Activated CD4-positive, alpha-beta T cell treated with anti-CD3 and anti-CD28 coated beads, Interleukin-2, amount 10 ng/mL, durations not matched to agents 24 days and 14 days (primary cell): ENCODE data around the gene ARHGEF28. TPM values are rescaled to one million over a fixed set of nuclear protein-coding genes. Genes with fewer than 3 reads are reported as not detected.

Source experiments
- DNase-seq: peaks from one replicate; pipeline ENCODE4 v3.0.0; 2022
- H3K27ac Mint-ChIP-seq: one replicate; pipeline ENCODE4 v1.8.0; 2022; ENCODE audit warnings: mild to moderate bottlenecking, mixed read lengths
- H3K27me3 Mint-ChIP-seq: one replicate; pipeline ENCODE4 v1.8.0; 2022; ENCODE audit warnings: mixed read lengths
- H3K36me3 Mint-ChIP-seq: one replicate; pipeline ENCODE4 v1.8.0; 2022; ENCODE audit warnings: low read depth, mild to moderate bottlenecking, mixed read lengths
- H3K4me1 Mint-ChIP-seq: one replicate; pipeline ENCODE4 v1.8.0; 2021; ENCODE audit warnings: mixed read lengths
- H3K4me3 Mint-ChIP-seq: one replicate; pipeline ENCODE4 v1.8.0; 2022; ENCODE audit warnings: mild to moderate bottlenecking, moderate library complexity, mixed read lengths
- H3K9me3 Mint-ChIP-seq: one replicate; pipeline ENCODE4 v1.8.0; 2021; ENCODE audit warnings: mixed read lengths
- intact Hi-C: fragments of 100-400 bp; cut with micrococcal nuclease; formaldehyde crosslinking; loops from one replicate; pipeline ENCODE4 v1.15.1; 2023
- total RNA-seq: library from RNA; stranded (reverse); gene quantifications from 2 replicates; pipeline ENCODE4 v1.2.3, GENCODE V29; 2022

The ARHGEF28 gene
- total RNA-seq, 1 donor from 2014 or later: 0.14 TPM

GRCh38 chr5:73861313-73861988, 235.5 kb downstream of the ARHGEF28 start:
- DNase-seq: no peak
- no peaks in the 10 kb centered on the region for H3K9me3 Mint-ChIP-seq
- H3K36me3 Mint-ChIP-seq: no peaks in the 10 kb centered on the region
- peaks cover 15% of the 10 kb centered on the region for H3K27me3 Mint-ChIP-seq
- no peak overlapping the region for H3K4me3 Mint-ChIP-seq
- no peak overlapping the region for H3K27ac Mint-ChIP-seq
- H3K4me1 Mint-ChIP-seq: no peaks in the 10 kb centered on the region
- intact Hi-C loops: no loop called here

- no peak for DNase-seq
- Mint-ChIP-seq H3K27me3 (peaks cover 17% of the 10 kb centered on the region), H3K4me1 (no peaks in the 10 kb centered on the region), H3K27ac (no peak overlapping the region), H3K36me3 (no peaks in the 10 kb centered on the region), H3K9me3 (no peaks in the 10 kb centered on the region), H3K4me3 (no peak overlapping the region)
- intact Hi-C loops: no loop called here
These were observed 236.8 kb downstream of the ARHGEF28 start for GRCh38 chr5:73862796-73863195.

DNA sequence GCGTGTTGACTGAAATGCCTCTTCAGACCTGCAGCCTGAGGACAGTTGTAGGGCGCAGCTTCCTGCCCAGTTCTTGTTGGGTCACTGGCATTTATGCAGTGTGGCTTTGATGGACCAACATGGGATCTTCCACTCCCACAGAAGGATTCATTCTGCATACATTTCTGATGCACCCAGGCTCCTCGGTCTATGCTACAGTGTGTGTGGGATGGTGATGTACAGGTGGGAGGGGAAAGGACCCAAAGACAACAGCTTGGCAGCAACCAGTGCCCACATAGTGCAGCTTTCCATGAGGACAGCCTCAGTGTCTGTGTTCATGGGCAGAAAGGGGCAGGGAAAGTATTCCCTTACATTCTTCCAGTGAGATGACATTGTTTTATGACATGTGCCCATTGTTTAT, 237.9 kb downstream of the ARHGEF28 start:
- peaks cover 17% of the 10 kb centered on the region for H3K27me3 Mint-ChIP-seq
- DNase-seq: no peak
- no peak overlapping the region for H3K4me3 Mint-ChIP-seq
- H3K9me3 Mint-ChIP-seq: no peaks in the 10 kb centered on the region
- intact Hi-C loops: no loop called here
- H3K36me3 Mint-ChIP-seq: no peaks in the 10 kb centered on the region
- H3K4me1 Mint-ChIP-seq: no peaks in the 10 kb centered on the region
- H3K27ac Mint-ChIP-seq: no peak overlapping the region

- DNase-seq: no peak
- Mint-ChIP-seq H3K4me3 (no peak overlapping the region), H3K9me3 (no peaks in the 10 kb centered on the region), H3K4me1 (no peaks in the 10 kb centered on the region), H3K36me3 (no peaks in the 10 kb centered on the region), H3K27me3 (peaks cover 17% of the 10 kb centered on the region), H3K27ac (no peak overlapping the region)
- intact Hi-C loops: no loop called here
These were observed 239.3 kb downstream of the ARHGEF28 start for GRCh38 chr5:73865315-73865714.

DNA sequence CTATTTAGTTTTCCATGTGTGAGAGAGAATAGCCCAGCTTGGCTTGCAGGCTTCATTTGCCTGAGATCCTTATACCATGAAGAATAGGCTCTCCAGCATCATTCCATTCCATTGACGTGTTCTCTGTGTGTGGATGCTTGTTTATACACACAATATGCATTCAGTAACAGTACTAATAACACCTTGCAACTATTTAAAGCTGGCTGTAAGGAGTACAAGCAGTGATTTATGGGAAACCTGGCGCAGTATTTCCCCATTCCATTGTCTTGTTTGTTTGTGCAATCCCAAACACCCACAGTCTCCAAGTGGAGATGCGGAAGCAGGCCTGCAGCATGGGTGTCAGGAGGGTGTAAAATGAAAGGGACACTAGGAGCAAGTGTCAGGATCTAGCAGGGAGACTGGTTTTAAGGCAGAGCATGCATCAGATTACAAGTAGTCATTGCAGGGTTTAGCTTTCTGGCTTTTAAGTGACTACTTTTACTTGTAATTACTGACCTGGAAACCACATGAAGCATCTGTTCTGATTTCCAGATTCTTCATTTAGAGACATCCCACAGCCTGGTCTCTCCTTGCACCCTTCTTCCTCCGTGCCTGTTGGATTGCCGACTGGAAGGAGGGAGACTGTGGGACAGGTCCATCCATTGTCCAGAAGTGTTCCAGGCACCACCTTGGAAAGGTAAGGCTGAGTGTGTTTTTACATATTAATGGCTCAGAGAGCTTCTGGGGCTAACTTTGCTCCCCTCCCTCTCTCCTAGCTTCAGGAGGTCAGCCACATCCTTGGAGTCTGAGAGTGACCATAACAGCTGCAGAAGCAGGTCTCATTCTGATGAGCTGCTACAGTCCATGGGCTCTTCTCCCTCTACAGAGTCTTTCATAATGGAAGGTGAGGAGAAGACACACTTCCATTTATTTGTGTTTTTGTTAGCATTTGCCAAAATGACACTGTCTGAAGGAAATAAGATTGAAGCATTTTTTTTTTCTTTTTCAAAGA, 241.6 kb downstream of the ARHGEF28 start:
- Mint-ChIP-seq H3K27ac (no peak overlapping the region), H3K36me3 (no peaks in the 10 kb centered on the region), H3K27me3 (peaks cover 14% of the 10 kb centered on the region), H3K9me3 (no peaks in the 10 kb centered on the region), H3K4me1 (no peaks in the 10 kb centered on the region), H3K4me3 (no peak overlapping the region)
- intact Hi-C loops: no loop called here
- no peak for DNase-seq

DNA sequence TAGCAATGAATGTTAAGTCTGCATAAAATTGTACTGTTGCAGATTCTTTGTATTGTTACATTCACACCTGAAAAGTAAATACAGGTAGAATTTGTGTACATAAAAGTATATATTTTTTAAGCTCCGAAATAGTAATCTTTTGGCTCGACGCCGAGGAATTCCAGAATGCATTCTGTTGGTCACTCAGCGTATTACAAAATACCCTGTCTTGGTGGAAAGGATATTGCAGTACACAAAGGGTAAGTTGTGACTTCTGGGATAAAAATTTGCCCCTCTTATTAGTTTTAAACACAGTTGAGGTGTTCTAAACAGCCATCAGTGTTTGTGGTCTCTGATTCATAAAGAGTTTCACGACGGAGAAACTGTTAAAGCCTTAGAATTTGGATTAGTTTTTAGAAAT, 257.6 kb downstream of the ARHGEF28 start:
- Mint-ChIP-seq H3K9me3 (no peaks in the 10 kb centered on the region), H3K36me3 (no peaks in the 10 kb centered on the region), H3K27ac (no peak overlapping the region), H3K27me3 (peaks cover 19% of the 10 kb centered on the region), H3K4me1 (no peaks in the 10 kb centered on the region), H3K4me3 (no peak overlapping the region)
- peak; percentile 2 for DNase-seq
- intact Hi-C loops: no loop called here

- Mint-ChIP-seq H3K27me3 (peaks cover 23% of the 10 kb centered on the region), H3K27ac (no peak overlapping the region), H3K36me3 (no peaks in the 10 kb centered on the region)
These were observed 261.7 kb downstream of the ARHGEF28 start for GRCh38 chr5:73887688-73888087.

DNA sequence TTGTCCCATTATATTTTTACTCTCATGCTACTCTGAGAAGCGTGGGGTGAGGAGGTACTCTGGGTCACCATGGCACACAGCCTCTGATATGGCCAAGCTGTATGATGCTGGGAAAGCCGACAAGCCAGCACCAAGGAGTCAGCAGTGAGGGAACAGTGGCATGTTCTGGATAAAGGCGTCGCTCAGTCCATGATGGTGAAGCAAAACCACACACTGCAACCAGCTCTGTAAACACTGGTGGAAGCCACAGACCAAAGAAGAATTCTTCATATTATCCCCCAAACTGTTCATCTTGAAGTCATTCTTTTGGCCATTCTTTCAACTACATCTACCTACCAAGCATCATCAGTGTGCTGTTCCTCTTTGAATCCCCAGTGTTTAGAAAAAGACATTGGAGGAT, 264.6 kb downstream of the ARHGEF28 start:
- H3K4me1 Mint-ChIP-seq: peaks cover 4% of the 10 kb centered on the region
- H3K27me3 Mint-ChIP-seq: peaks cover 28% of the 10 kb centered on the region
- DNase-seq: peak; percentile 21
- intact Hi-C loops: no loop called here
- H3K27ac Mint-ChIP-seq: no peak overlapping the region
- H3K4me3 Mint-ChIP-seq: no peak overlapping the region
- H3K9me3 Mint-ChIP-seq: peaks cover 4% of the 10 kb centered on the region
- no peaks in the 10 kb centered on the region for H3K36me3 Mint-ChIP-seq

More at GRCh38 chr5:73887688-73888087, 261.7 kb downstream of the ARHGEF28 start:
- DNase-seq: peak; percentile 27
- Mint-ChIP-seq H3K9me3 (peaks cover 4% of the 10 kb centered on the region), H3K4me3 (no peak overlapping the region), H3K4me1 (no peaks in the 10 kb centered on the region)
- intact Hi-C loops: no loop called here

GRCh38 chr5:73892218-73892617, 266.2 kb downstream of the ARHGEF28 start:
- H3K9me3 Mint-ChIP-seq: peaks cover 4% of the 10 kb centered on the region
- peaks cover 27% of the 10 kb centered on the region for H3K27me3 Mint-ChIP-seq
- no peak overlapping the region for H3K27ac Mint-ChIP-seq
- H3K4me3 Mint-ChIP-seq: no peak overlapping the region
- intact Hi-C loops: no loop called here
- no peaks in the 10 kb centered on the region for H3K36me3 Mint-ChIP-seq
- peaks cover 5% of the 10 kb centered on the region for H3K4me1 Mint-ChIP-seq
- no peak for DNase-seq

- Mint-ChIP-seq H3K9me3 (peaks cover 4% of the 10 kb centered on the region), H3K4me3 (no peak overlapping the region), H3K27ac (no peak overlapping the region), H3K27me3 (peaks cover 27% of the 10 kb centered on the region), H3K4me1 (peaks cover 5% of the 10 kb centered on the region), H3K36me3 (no peaks in the 10 kb centered on the region)
- intact Hi-C loops: no loop called here
- DNase-seq: no peak
These were observed 266.8 kb downstream of the ARHGEF28 start for GRCh38 chr5:73892806-73893205.

DNA sequence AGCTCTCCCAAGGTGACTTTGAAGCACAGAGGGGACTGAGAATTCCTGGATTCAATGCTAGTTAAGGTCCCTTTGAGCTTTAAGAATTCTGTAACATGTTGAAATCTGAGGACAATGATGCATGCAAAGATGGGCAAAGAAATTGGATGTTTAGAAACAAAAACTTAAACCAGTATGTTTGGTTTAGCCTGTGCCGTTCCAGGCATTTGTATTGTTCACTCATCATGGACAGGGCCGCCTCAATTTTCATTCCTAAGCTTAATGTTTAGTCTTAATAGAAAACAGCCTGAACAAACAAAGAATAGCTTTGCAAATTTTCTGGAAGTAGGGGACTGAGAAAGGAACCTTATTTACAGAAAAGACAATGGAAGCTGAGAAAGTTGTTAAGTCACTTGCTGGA, 267.8 kb downstream of the ARHGEF28 start:
- Mint-ChIP-seq H3K4me1 (peaks cover 5% of the 10 kb centered on the region), H3K27me3 (peaks cover 22% of the 10 kb centered on the region), H3K27ac (no peak overlapping the region), H3K4me3 (no peak overlapping the region), H3K9me3 (peaks cover 4% of the 10 kb centered on the region), H3K36me3 (no peaks in the 10 kb centered on the region)
- intact Hi-C loops: no loop called here
- no peak for DNase-seq

GRCh38 chr5:73894860-73895259, 268.9 kb downstream of the ARHGEF28 start:
- DNase-seq: no peak
- intact Hi-C loops: no loop called here
- peaks cover 10% of the 10 kb centered on the region for H3K4me1 Mint-ChIP-seq
- peaks cover 24% of the 10 kb centered on the region for H3K27me3 Mint-ChIP-seq
- H3K9me3 Mint-ChIP-seq: peaks cover 4% of the 10 kb centered on the region
- H3K27ac Mint-ChIP-seq: peak overlapping the region; percentile 25
- no peak overlapping the region for H3K4me3 Mint-ChIP-seq
- H3K36me3 Mint-ChIP-seq: no peaks in the 10 kb centered on the region

- peaks cover 10% of the 10 kb centered on the region for H3K4me1 Mint-ChIP-seq
- H3K36me3 Mint-ChIP-seq: no peaks in the 10 kb centered on the region
- DNase-seq: no peak
- intact Hi-C loops: no loop called here
- H3K27me3 Mint-ChIP-seq: peaks cover 21% of the 10 kb centered on the region
- peaks cover 4% of the 10 kb centered on the region for H3K9me3 Mint-ChIP-seq
- H3K27ac Mint-ChIP-seq: peak overlapping the region; percentile 25
- no peak overlapping the region for H3K4me3 Mint-ChIP-seq
These were observed 269.5 kb downstream of the ARHGEF28 start for GRCh38 chr5:73895471-73895870.

DNA sequence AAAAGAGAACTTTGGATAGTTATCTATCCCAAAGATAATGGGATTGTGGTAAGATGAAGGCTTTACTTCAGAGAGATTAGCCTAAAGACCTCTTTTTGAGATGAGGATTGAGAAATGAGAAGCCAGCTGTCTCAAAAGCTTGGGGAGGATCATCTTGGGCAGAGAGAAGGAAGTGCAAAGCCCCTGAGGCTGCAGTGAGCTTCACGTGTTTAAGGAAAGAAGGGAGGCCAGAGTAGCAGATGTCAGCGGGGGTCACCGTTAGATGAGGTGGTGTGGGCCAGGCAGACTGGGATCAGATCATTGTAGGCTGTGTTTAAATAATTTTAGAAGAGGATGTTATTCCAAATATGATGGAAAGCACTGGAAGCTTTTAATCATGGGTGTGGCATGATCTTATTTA, 270.1 kb downstream of the ARHGEF28 start:
- intact Hi-C loops: no loop called here
- Mint-ChIP-seq H3K4me3 (no peak overlapping the region), H3K27ac (peak overlapping the region; percentile 27), H3K36me3 (no peaks in the 10 kb centered on the region), H3K9me3 (peaks cover 4% of the 10 kb centered on the region), H3K4me1 (peaks cover 10% of the 10 kb centered on the region), H3K27me3 (peaks cover 28% of the 10 kb centered on the region)
- peak; percentile 13 for DNase-seq
